ENCODE data around the gene RPS6KA2.
"Not testable (repeated sequence)": the region's sequence is repeated elsewhere in the genome, so short reads cannot be mapped to it uniquely, and the experiment has no call there.

The RPS6KA2 gene

DNA sequence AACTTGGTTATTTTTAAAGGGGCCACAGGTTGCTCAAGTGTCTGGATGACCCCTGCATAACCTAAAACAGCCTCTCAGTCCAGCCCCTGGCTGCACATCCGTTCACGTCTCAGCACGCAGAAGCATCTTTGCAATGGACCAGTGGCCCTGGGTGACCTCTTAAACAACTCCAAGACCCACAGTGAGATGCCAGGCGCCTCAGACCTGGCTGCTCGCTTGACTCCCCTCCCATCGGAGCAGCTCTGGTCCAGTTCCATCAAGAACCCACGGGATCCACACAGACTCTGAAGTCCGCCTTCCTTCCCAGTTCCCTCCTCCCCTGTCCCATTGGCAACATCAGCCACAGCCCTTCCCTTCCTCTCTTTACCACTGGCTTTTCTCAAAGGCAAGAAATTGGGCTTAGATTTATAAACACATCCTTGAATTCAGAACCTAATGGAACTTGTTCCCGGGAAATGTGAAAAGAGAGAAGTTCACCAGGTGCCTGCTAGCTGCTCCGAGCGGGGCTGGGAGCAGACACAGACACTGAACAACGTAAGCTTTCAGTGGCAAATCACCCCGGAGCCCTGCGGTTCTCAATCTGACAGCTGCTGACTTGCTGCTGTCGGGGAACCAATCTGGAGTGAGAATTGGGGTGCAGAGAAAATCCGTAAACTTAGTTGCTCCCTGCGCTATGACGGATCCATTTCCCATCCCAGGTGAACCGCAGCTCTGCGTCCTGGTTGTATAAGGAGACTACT, 204.7 kb downstream of the RPS6KA2 start:
- DNase-seq (ENCODE audit: low read depth), result no peak

DNA sequence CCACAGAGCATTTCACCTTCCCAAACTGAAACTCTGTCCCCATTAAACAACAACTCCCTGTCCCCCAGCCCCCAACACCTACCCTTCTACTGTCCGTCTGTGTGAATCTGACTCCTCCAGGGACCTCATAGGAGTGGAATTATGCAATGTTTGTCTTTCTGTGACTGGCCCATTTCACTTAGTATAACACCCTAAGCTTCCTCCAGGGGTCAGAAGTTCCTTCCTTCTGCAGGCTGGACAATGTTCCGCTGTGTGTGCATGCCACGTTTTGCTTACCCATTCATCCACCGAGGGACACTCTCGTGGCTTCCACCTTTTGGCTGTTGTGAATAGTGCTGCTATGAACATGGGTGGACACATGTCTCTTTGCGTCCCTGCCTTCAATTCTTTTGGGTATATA, 206.7 kb downstream of the RPS6KA2 start:
- no peak for DNase-seq (ENCODE audit: low read depth)

DNA sequence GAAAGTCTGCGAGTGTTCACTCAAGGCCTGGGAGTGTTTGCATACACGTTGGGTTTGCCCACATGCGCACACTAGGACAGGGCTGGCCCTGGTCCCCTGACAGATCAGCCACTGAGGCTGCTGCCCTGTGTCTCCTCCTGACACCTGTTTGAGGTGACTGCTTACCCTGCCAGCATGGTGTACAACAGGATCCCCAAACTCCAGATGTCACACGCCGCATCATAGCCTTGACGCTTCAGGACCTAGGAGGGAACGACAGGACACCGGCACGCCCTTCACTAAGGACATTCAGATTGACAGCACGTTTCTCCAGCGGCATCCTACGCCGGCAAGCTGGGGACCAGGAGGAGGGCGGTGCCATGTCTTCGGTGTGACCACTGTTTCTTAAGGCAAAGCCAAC, 207.3 kb downstream of the RPS6KA2 start:
- DNase-seq (ENCODE audit: low read depth), result no peak

DNA sequence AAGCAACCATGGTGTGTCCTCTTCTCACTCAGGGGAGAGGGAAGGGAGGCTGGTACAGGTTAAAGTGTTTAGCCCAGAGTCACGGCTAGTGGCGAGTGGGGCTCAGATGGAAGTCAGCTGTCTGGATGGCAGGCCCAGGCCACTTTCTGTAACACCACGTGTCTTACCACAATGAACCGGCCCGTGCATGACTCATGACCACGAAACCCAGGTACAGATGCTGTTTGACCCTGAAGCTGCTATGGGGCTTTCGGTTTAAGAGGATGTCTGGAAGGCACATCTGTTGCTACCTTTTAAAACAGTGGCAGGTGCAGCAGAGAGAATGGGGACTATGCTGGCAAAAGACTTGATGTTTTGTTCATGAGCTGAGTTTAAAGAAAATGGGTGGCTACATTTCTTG, 207.8 kb downstream of the RPS6KA2 start:
- no peak for DNase-seq (ENCODE audit: low read depth)

DNA sequence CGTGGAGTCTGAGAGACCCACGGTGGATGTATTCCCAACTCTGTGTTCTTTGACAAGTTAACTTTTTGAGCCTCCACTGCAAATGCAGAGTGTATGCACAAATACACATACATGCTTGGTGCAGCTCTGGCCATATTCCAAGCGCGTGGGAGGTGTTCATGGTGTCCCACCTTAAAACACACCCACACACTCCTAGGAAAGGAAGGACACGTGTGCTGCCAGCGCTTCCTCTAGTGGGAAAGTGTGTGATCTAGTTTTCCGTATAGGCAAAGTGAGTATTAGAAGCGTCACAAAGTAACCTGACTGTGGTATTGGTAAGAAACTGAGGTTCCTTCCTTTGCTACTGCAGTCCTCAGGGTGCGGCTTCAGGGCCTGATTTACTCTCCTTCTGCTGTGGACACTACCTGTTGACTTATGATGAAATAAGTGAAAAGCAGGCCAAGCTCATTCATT, 208.3 kb downstream of the RPS6KA2 start:
- DNase-seq (ENCODE audit: low read depth), result no peak

DNA sequence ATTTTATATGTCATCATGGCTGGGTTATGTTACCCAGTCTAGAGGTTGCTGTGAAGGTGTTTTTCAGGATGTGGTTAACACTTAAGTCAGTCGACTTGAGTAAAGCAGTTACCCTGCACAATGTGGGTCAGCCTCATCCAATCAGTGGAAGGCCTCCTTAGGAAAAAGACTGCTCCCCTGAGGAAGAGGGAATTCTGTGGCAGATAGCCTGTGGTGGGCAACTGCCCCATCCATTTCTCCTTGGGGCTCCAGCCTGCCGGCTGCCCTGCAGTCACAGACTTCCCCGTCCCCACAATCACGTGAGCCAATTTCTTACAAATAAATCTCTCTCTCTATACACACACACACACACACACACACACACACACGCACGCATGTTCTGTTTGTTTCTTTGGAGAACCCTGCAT, 209.8 kb downstream of the RPS6KA2 start:
- DNase-seq (ENCODE audit: low read depth), result no peak

DNA sequence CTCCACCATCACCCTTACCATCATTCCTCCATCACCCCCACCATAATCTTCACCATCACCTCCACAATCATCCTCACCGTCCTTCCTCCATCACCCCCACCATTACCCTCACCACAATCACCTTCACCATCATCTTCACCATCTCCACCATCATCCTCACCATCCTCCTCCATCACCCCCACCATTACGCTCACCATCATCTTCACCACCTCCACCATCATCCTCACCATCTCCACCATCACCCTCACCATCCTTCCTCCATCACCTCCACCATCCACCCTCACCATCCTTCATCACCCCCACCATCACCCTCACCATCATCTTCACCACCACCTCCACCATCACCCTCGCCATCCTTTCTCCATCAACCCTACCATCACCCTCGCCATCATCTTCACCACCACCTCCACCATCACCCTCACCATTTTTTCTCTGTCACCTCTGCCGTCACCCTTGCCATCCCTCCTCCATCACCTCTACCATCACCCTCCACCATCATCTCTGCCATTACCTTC, 211.2 kb downstream of the RPS6KA2 start:
- DNase-seq (ENCODE audit: low read depth), result no peak

DNA sequence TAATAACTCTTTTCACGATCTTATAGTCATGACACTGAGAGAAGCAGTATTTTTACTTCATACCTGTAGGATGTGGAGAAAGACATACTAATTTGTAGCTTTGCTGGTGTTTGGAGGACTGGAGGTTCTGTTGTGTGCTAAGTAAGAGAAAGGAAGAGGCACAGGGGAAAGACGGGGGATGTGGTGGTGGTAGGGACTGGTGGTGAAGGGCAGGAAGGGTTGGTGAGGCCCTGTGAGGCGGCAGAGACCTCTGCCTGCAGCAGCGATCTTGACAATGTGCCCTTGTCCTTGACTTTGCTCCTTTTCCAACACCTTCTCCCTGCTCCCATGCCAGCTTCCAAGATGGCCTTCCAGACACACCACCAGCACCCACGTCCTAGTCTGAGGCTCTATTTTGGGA, 211.7 kb downstream of the RPS6KA2 start:
- DNase-seq (ENCODE audit: low read depth), result no peak

DNA sequence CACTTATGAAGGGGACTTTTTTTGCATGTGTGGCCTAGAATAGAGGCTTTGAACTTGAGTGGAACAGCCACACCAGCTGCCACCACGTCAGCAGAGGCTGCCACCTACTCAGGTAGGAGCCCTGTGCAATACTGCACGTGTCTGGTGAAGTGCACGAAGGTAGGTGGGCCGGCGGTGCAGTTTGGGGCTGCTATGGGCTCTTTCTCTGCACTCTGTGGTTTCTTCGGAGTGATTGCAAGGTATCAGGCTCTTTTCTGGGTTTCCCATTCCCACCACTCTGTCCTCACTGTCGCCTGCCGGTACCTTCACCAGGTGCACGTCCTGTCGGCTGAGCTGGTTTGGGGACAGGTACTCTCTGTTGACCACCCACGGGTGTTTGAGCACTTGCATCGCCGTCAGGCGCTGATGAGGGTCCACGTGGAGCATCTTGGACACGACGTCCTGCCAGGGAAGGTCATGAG, 213.5 kb downstream of the RPS6KA2 start:
- DNase-seq (ENCODE audit: low read depth), result no peak

DNA sequence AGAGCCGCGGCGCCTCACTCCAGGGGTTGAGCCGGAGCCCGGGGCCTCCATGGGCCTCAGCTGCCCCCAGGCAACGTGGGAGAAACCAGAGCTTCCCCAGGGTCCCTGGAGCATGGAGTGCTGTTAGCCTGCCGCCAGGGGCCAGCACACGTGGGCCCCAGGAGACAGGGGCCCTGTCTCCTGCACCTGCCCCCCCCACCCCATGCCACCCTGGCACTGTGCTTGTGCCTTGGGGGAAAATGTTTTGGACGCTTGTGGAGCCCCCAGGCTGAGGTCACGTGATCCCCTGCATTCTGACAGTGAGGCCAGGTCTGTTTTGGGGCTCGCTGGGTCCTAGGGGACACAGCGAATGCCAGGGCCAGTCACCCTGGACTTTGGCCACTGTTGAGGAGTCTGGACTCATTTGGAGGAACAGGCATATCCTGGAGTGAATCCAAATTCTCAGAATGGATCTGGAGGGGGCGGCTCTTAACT, 214.1 kb downstream of the RPS6KA2 start:
- no peak for DNase-seq (ENCODE audit: low read depth)

DNA sequence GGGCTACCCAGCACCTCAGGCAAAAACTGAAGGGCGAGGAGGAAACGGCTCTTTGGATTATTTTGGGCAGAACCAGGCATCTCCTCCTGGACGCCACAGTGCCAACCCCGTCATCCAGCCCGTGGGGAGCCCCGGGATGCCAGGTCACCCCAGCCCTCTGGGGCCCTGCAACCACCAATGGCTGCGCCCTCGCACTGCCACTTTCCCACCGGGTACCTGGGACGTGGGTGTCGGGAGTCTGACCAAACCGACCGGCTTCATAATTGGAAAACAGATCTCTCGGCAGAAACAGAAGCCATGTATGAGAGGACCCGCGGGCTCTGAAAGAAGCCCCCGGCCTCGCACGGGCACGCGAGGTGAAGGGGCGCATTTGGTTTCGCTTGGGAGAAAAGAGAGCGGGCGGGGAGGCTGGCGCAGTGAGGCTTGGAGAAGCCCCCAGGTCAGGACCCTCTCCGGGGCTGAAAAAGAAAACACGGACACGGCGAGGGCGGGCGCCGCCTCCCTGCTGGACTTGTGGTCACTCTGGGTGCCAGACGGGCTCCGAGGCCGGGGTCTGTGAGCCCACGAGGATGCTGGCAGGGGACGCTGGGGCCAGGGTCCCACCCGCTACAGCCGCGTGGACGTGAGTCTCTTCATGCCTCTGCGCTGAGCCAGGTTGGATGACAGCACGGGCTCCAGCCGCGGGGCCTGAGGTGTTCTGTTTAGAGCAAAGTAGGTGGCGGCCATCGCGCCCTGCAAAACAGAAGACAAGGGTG, 214.7 kb downstream of the RPS6KA2 start:
- no peak for DNase-seq (ENCODE audit: low read depth)

DNA sequence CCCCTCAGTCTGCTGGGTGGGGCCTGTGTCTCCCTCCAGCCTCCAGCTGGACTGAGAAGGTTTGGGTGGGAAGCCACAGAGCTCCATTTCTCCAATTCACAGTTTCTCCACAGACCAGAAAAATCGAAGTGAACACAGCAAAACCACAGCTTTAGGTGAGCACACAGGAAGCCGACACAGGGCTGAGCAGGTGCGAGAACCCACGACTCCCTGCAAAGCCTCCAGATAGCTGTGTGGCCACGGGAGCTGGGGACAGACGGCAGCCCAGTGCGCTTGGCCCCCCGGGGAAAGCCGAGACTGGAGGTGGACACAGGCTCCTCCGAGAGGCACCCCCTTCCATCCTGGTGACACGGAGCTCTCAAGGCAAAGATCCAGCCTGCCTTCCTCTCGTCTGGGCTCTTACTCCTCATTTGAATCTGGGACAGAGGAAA, 215.3 kb downstream of the RPS6KA2 start:
- no peak for DNase-seq (ENCODE audit: low read depth)

DNA sequence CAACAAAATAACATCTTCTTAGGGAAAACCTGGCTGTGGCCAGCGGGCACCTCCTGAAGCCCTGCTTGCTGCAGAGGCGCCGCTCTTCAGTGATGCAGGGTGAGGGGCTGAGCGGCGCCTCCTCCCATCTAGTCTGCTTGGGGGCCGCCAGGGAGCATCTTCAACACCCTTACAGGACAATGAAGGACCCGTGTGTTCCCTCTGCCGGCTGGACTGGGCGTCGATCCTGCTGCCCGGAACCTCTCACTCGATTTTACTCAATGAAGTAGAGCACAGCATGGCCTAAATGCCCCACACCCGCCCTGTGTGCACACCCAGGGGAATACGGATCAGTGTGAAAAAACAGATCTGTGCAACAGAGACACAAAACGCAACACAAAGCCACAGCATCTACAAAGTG, 215.8 kb downstream of the RPS6KA2 start:
- DNase-seq (ENCODE audit: low read depth), result no peak

DNA sequence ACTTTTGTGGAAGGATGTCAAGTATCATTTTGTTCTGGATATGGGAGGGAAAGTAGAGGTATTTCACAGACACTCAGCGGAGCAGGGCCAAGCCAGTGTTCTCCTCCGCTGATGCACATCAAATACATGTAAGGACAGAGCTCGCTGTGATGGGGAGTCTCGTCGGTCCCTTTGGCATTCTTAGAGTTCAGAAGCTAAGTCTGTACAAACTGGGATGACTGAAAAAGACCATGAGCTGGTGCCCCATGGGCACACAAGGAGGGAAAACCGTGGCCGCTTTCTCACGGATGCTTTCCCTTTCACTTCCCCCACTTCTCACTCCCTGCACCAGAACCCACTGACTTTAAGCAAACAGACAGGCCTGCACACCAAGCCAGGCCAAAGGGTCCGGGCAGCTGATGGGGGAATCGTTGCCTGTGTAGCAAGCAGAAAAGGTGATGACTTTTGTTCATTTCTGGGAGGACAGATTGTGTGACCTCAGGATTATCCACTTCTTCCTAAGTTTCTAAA, 216.6 kb downstream of the RPS6KA2 start:
- DNase-seq (ENCODE audit: low read depth), result no peak

DNA sequence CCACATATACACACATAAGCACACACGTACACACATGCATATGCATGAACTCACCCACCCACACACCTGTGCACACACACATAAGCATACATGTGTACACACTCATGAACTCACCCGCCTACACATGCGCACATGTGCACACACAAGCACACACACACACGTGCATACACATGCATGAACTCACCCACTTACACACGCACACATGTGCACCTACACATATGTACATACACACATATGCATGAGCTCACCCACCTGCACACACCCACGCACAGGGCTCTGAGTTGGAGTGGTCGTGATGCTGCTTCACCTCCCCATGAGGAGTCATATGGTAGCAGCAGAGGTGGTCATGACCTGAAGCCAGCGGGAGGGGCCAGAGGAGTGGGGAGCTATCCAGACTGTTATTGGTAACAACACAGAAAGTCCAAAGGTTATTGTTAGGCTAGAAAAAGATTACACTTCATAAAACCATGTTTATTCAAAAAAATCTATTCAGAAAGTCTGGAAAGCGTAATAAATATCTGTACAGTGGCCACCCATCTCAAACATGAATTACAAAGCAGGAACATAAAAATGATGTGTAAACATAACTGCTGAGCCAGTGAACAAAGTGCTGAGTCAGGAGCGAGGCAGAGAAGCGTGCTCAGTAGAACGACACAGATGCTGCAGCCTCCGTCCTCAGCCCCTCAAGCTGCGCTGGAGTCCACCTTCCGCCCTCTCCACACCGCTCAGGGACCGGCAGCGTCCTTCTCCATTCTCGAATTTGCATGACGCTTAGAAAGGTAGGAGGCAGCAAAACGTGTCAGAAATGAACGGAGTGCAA, 217.9 kb downstream of the RPS6KA2 start:
- no peak for DNase-seq (ENCODE audit: low read depth)

DNA sequence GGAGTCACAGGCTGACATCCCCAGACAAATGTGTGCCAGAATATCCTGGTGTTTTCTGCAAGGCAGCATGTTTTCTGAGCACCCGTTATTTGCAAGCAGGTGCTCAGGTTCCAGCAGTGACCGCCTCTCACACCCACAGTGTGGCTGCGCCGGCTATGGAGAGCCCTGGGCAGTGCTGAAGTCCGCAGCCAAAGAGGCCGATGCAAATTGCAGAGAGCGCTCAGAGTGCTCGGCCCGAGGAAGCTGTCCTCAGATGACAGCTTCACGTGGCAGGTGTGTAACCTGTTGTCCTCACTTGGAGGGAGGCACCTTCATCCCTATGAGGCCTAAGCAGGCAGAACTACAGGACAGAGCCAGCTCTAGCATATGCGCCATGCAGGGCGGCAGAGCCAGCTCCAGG, 220.9 kb downstream of the RPS6KA2 start:
- no peak for DNase-seq (ENCODE audit: low read depth)

DNA sequence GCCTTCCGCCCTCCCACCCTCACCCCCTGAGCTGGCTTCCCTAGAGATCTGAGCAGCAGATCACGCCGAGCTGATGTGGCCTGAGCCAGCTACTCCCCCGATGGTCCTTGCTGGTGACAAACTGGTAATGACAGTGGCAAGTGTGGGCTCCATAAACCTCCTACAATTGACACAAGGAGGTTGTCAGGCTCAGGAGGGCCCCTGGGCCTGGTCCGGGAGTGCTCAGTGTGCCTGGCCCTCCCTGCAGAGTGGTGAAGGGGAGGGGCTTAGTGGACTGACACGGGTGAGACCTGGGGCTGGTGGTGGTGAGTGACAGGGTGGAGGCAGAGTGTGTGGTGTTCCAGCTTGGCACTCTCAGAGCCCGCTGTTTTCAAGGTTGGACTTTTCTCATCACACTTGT, 221.7 kb downstream of the RPS6KA2 start:
- DNase-seq (ENCODE audit: low read depth), result no peak

DNA sequence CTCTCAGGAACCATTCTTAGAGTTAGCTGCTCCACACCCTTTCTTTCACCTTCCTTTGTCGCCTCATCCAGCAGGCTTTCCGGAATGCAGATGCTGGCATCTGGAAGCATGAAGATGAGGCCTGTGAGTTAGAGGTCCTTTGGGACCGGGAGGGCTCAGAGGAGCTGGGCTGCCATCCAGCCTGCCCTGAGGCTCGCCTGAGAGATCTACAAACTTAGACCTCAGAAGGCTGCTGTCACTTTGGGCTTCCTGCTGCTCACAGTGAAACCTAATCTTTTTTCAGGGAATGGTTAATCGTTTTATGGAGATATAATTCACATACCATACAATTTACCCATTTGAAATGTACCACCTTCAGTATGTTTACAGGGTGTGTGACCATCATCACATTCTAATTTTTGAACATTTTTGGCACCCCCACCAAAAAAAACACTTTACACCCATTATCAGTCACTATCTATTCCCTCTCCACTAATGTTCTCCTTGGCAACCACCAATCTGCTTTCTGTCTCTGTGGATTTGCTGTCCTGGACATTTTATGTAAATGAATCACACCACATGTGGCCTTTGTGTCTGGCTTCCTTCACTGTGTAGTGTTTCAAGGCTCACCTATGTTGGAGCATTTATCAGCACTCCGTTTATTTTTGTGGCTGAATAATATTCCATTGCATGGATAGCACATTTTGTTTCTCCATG, 224.3 kb downstream of the RPS6KA2 start:
- DNase-seq (ENCODE audit: low read depth), result no peak

DNA sequence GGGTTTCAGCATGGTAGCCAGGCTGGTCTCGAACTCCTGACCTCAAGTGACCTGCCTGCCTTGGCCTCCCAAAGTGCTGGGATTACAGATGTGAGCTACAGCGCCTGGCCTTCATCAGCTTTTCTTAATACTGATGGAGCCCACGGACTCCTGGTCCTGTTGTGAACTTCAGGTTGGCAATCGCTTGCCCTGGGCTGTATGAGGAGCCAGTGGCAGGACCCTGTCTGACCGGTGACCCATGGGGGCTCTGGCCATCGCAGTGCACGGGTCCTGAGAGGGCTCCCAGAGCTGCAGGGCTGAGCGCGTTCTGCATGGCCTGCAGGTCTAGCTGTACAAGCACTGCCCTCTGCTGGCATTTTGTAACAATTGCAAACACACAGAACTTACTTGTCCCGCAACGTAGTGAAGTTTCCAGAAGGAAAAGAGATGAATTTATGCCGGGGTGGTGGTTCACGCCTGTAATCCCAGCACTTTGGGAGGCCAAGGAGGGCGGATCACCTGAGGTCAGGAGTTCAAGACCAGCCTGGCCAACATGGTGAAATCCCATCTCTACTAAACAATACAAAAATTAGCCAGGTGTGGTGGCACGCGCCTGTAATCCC, 226.3 kb downstream of the RPS6KA2 start:
- not testable (repeated sequence) for DNase-seq (ENCODE audit: low read depth)

DNA sequence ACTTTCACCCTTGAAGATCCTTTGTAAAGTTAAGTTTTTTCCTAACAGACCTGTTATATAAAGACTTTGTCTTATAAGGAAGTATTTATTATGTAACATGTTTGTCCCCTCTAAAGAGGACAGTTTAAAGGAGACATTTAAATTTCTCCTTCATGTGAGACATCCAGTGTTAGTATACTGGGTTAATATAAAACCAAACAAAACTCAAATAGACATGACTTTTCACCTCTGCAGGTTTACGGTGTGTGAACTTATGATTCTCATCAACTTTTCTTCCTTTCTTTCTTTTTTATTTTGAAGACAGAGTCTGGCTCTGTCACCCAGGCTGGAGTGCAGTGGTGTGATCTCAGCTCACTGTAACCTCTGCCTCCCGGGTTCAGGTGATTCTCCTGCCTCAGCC, 226.9 kb downstream of the RPS6KA2 start:
- DNase-seq (ENCODE audit: low read depth), result no peak

DNA sequence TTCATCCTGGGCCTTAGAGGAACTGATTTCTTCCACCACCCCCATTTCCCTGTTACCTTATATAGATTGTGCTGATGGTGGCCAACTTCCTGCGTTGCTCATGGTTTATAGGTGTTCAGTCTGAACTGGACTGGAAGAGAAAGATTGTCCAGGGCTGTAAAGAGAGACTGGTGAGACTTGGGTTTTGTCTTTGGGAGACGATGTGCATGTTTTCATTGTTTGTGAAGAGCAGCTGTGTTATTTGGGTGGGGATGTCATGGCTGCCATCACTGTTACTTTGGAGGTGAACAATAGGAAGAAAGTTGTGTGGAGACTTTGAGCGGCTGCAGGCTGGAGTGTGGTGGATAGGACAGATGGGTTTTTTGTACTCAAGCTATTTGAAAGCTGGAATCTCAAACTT, 228.7 kb downstream of the RPS6KA2 start:
- DNase-seq (ENCODE audit: low read depth), result no peak

Measured in stimulated activated CD8-positive, alpha-beta memory T cell treated with anti-CD3 and anti-CD28 coated beads, Interleukin-15, amount 100 ng/mL, for 24 hours (primary cell).